Activated naive CD4-positive, alpha-beta T cell treated with anti-CD3 and anti-CD28 coated beads for 36 hours (primary cell): ENCODE data around the gene TMEM222. TPM values are rescaled to one million over a fixed set of nuclear protein-coding genes. Genes with fewer than 3 reads are reported as not detected.
"Not testable (repeated sequence)": the region's sequence is repeated elsewhere in the genome, so short reads cannot be mapped to it uniquely, and the experiment has no call there.

Experiments used
- CTCF ChIA-PET: fragments of 350-600 bp; sonication (Branson Sonifier 250); formaldehyde crosslinking; loops from one replicate; lab custom pipeline; 2021; ENCODE audit warnings: antibody characterized with exemption; lab: Charles Lee
- DNase-seq: peaks from one replicate; pipeline ENCODE4 v3.0.0-alpha.2; 2020
- H3K27ac Mint-ChIP-seq: one replicate; pipeline ENCODE4 v1.8.0; 2021; ENCODE audit warnings: mild to moderate bottlenecking, mixed read lengths
- H3K27me3 Mint-ChIP-seq: one replicate; pipeline ENCODE4 v1.8.0; 2021; ENCODE audit warnings: low read depth, mixed read lengths
- H3K36me3 Mint-ChIP-seq: one replicate; pipeline ENCODE4 v1.8.0; 2021; ENCODE audit warnings: low read depth, mixed read lengths
- H3K4me1 Mint-ChIP-seq: one replicate; pipeline ENCODE4 v1.8.0; 2021; ENCODE audit warnings: low read depth, mixed read lengths
- H3K4me3 Mint-ChIP-seq: one replicate; pipeline ENCODE4 v1.8.0; 2021; ENCODE audit warnings: mild to moderate bottlenecking, moderate library complexity, mixed read lengths
- H3K9me3 Mint-ChIP-seq: one replicate; pipeline ENCODE4 v1.8.0; 2021; ENCODE audit warnings: mixed read lengths
- intact Hi-C: fragments of 100-400 bp; cut with micrococcal nuclease; formaldehyde crosslinking; loops from one replicate; pipeline ENCODE4 v1.15.1; 2023
- total RNA-seq, 2 experiments: library from RNA; stranded (reverse); gene quantifications; one replicate each; pipeline ENCODE4 v1.2.3, GENCODE V29; 2021

TMEM222 gene
- total RNA-seq, 2 experiments from 2014 or later: 22.0 to 22.8 TPM

GRCh38 chr1:27377760-27378495 lies 56.0 kb downstream of the TMEM222 start:
- H3K27me3 Mint-ChIP-seq: no peaks in the 10 kb centered on the region
- DNase-seq: no peak
- no peaks in the 10 kb centered on the region for H3K36me3 Mint-ChIP-seq
- H3K4me1 Mint-ChIP-seq: peaks cover 1% of the 10 kb centered on the region
- no peaks in the 10 kb centered on the region for H3K9me3 Mint-ChIP-seq
- H3K27ac Mint-ChIP-seq: no peak overlapping the region
- intact Hi-C loops: no loop called here
- CTCF ChIA-PET: interaction anchor here (1.1 to 1.3 kb wide), 2 partner anchors 9 to 14 kb away, joined by 4 read pairs; no protein-coding TSS in a partner anchor
- no peak overlapping the region for H3K4me3 Mint-ChIP-seq

DNA sequence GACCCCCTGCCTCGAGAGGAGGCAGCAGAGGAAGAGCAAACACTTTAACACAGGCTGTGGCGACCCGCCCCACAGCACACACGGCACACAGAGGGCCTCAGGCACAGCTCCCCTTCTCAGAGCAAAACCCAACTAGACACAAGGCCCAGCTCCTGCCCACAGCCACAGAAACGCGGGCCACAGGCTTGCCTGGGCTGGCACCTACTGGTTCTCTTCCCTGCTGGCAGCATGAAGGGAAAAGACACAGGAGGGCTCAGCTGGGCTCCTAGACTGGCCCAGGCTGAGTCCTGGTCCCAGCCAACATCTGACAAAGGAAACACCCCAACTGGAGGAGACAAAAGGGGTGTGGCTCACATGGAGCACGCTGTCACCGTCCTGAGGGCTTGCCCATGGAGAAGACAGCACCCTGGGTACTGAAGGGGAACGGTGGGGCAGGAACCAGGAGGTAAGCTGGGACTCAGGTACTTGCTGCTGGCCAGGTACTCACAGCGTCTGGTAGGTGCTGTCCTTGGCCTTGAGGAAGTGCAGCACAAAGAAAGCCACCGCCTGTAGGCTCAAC lies 57.7 kb downstream of the TMEM222 start:
- H3K27ac Mint-ChIP-seq: no peak overlapping the region

GRCh38 chr1:27380224-27380623 lies 58.3 kb downstream of the TMEM222 start:
- no peak overlapping the region for H3K4me3 Mint-ChIP-seq
- CTCF ChIA-PET: no interaction called here
- H3K9me3 Mint-ChIP-seq: no peaks in the 10 kb centered on the region
- no peaks in the 10 kb centered on the region for H3K36me3 Mint-ChIP-seq
- H3K4me1 Mint-ChIP-seq: peaks cover 2% of the 10 kb centered on the region
- H3K27ac Mint-ChIP-seq: no peak overlapping the region
- H3K27me3 Mint-ChIP-seq: no peaks in the 10 kb centered on the region
- intact Hi-C loops: no loop called here
- DNase-seq: no peak

More for the DNA sequence above, 57.7 kb downstream of the TMEM222 start:
- Mint-ChIP-seq H3K27me3 (no peaks in the 10 kb centered on the region), H3K9me3 (no peaks in the 10 kb centered on the region), H3K4me3 (no peak overlapping the region), H3K4me1 (peaks cover 2% of the 10 kb centered on the region), H3K36me3 (no peaks in the 10 kb centered on the region)
- DNase-seq: no peak
- intact Hi-C loops: no loop called here
- CTCF ChIA-PET: interaction anchor here (1.0 kb wide), 1 partner anchor 79 kb away, joined by 3 read pairs; no protein-coding TSS in a partner anchor

- intact Hi-C loops: no loop called here
- H3K4me1 Mint-ChIP-seq: peaks cover 2% of the 10 kb centered on the region
- no peak overlapping the region for H3K4me3 Mint-ChIP-seq
- no peaks in the 10 kb centered on the region for H3K36me3 Mint-ChIP-seq
- DNase-seq: no peak
- H3K9me3 Mint-ChIP-seq: no peaks in the 10 kb centered on the region
- CTCF ChIA-PET: interaction anchor here (0.6 to 8.7 kb wide), 4 partner anchors 22 to 226 kb away, joined by 3 to 139 read pairs (median 4); partner anchors contain the start of gene SLC9A1
- H3K27ac Mint-ChIP-seq: no peak overlapping the region
- no peaks in the 10 kb centered on the region for H3K27me3 Mint-ChIP-seq
These were observed 59.1 kb downstream of the TMEM222 start for GRCh38 chr1:27380766-27381733.

- no peak overlapping the region for H3K4me3 Mint-ChIP-seq
- intact Hi-C loops: no loop called here
- CTCF ChIA-PET: interaction anchor here (0.6 to 8.7 kb wide), 8 partner anchors 12 to 227 kb away, joined by 3 to 139 read pairs (median 4); partner anchors contain the start of genes MAP3K6 and SLC9A1
- H3K4me1 Mint-ChIP-seq: peaks cover 2% of the 10 kb centered on the region
- no peaks in the 10 kb centered on the region for H3K36me3 Mint-ChIP-seq
- no peaks in the 10 kb centered on the region for H3K9me3 Mint-ChIP-seq
- DNase-seq: no peak
- H3K27ac Mint-ChIP-seq: no peak overlapping the region
- no peaks in the 10 kb centered on the region for H3K27me3 Mint-ChIP-seq
These were observed 60.2 kb downstream of the TMEM222 start for GRCh38 chr1:27381969-27382762.

- Mint-ChIP-seq H3K9me3 (no peaks in the 10 kb centered on the region), H3K27ac (no peak within 1 kb of the TSS), H3K36me3 (no peaks in the 10 kb centered on the region), H3K4me1 (peaks cover 2% of the 10 kb centered on the region), H3K27me3 (no peaks in the 10 kb centered on the region), H3K4me3 (no peak within 1 kb of the TSS)
- CTCF ChIA-PET: interaction anchor here (0.7 to 8.7 kb wide), 5 partner anchors 12 to 99 kb away, joined by 3 to 139 read pairs (median 5); partner anchors contain the start of gene MAP3K6
- DNase-seq: peak; percentile 49
- intact Hi-C loops: no loop called here
These were observed 61.2 kb downstream of the TMEM222 start, which contains the start of gene CD164L2 for GRCh38 chr1:27383039-27383605. Gene CD164L2 (minus strand): TSS chr1:27383333. CDS start chr1:27383239, 94 bp downstream.

GRCh38 chr1:27383661-27384060 lies 61.7 kb downstream of the TMEM222 start:
- H3K9me3 Mint-ChIP-seq: no peaks in the 10 kb centered on the region
- H3K27me3 Mint-ChIP-seq: no peaks in the 10 kb centered on the region
- no peak for DNase-seq
- CTCF ChIA-PET: interaction anchor here (0.6 to 8.7 kb wide), 6 partner anchors 17 to 386 kb away, joined by 3 to 139 read pairs (median 4); partner anchors contain the start of gene MAP3K6
- no peak overlapping the region for H3K27ac Mint-ChIP-seq
- H3K4me1 Mint-ChIP-seq: peaks cover 4% of the 10 kb centered on the region
- no peaks in the 10 kb centered on the region for H3K36me3 Mint-ChIP-seq
- H3K4me3 Mint-ChIP-seq: no peak overlapping the region
- intact Hi-C loops: no loop called here

DNA sequence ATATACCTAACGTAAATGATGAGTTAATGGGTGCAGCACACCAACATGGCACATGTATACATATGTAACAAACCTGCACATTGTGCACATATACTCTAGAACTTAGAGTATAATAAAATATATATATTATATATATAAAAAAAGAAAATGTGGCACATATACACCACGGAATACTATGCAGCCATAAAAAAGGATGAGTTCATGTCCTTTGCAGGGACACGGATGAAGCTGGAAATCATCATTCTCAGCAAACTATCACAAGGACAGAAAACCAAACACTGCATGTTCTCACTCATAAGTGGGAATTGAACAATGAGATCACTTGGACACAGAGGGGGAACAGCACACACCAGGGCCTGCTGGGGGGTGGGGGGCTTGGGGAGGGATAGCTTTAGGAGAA lies 62.8 kb downstream of the TMEM222 start:
- H3K4me3 Mint-ChIP-seq: not testable (repeated sequence)

More for the DNA sequence above, 62.8 kb downstream of the TMEM222 start:
- H3K27me3 Mint-ChIP-seq, H3K9me3 Mint-ChIP-seq, H3K4me1 Mint-ChIP-seq, intact Hi-C loops, H3K27ac Mint-ChIP-seq, H3K36me3 Mint-ChIP-seq, DNase-seq: not testable (repeated sequence)
- CTCF ChIA-PET: interaction anchor here (0.8 to 8.7 kb wide), 5 partner anchors 27 to 387 kb away, joined by 3 to 139 read pairs (median 4); no protein-coding TSS in a partner anchor

Other genes starting within 250 kb of the TMEM222 start
- 10 to 100 TPM; 15.4 to 16.5 TPM for gene SLC9A1, start 167.0 kb upstream of the TMEM222 start, total RNA-seq
- 10 to 100 TPM; 22.6 to 22.9 TPM for gene WDTC1, start 87.5 kb upstream of the TMEM222 start, total RNA-seq
- gene SYTL1, start 19.9 kb downstream of the TMEM222 start, total RNA-seq: 10 to 100 TPM; 28.5 to 29.2 TPM
- gene MAP3K6, start 44.8 kb downstream of the TMEM222 start, total RNA-seq: 1 to 10 TPM; 5.2 to 5.3 TPM
- gene FCN3, start 52.7 kb downstream of the TMEM222 start, total RNA-seq: not detected
- not detected for gene CD164L2, start 61.2 kb downstream of the TMEM222 start, total RNA-seq
- under 1 TPM; 0.64 to 0.74 TPM for gene GPR3, start 70.5 kb downstream of the TMEM222 start, total RNA-seq
- 100 to 1,000 TPM; 105 to 106 TPM for gene WASF2, start 168.0 kb downstream of the TMEM222 start, total RNA-seq